ENCODE measurements around the gene CROCC2. TPM values are rescaled to one million over a fixed set of nuclear protein-coding genes. Genes with fewer than 3 reads are reported as not detected.
A peak's percentile ranks its signal among the peaks of the same experiment; 100 is the strongest.

CROCC2 gene
- total and polyA plus RNA-seq, 2 of the 13 experiments (the other 11 are each of a cell fraction or from before 2014, with no cell fraction given), result not detected

- peak; percentile 97 for TF ChIP-seq ZBTB46 (CRISPR knock-in tag; IDR thresholded peaks at IDR 0.05; ENCODE audit: borderline replicate concordance)
- TF ChIP-seq ZNF292 (CRISPR knock-in tag; IDR thresholded peaks at IDR 0.05; ENCODE audit: borderline replicate concordance, low read depth), result peak; percentile 54; the same call in 1 of the 2 replicates
- TF ChIP-seq KDM6A (CRISPR knock-in tag; IDR thresholded peaks at IDR 0.05; ENCODE audit: low read depth), result peak; percentile 88
- TF ChIP-seq PAXIP1 (CRISPR knock-in tag; conservative IDR thresholded peaks at IDR 0.05), result peak; percentile 94
- TF ChIP-seq SOX13 (IDR thresholded peaks at IDR 0.05), result no peak
- TF ChIP-seq SOX13 (CRISPR knock-in tag; conservative IDR thresholded peaks at IDR 0.05 in 1 of 2, IDR thresholded peaks at IDR 0.05 in 1 of 2), result peak in 1 of 2 experiments; percentile 64; a peak in 2 of 4 replicates
- no peak for TF ChIP-seq ZNF766 (CRISPR knock-in tag; IDR thresholded peaks at IDR 0.05; ENCODE audit: borderline replicate concordance)
- peak; percentile 80; the same call in 1 of the 2 replicates for TF ChIP-seq YEATS4 (CRISPR knock-in tag; IDR thresholded peaks at IDR 0.05; ENCODE audit: borderline replicate concordance)
- TF ChIP-seq ZNF720 (CRISPR knock-in tag; IDR thresholded peaks at IDR 0.05), result no peak
- no peak for TF ChIP-seq RORA (CRISPR knock-in tag; IDR thresholded peaks at IDR 0.05)
- peak; percentile 80; the same call in 1 of the 2 replicates for TF ChIP-seq SIN3A (IDR thresholded peaks at IDR 0.05; ENCODE audit: borderline replicate concordance, low read depth, low read length)
- peak; percentile 80; the same call in 1 of the 2 replicates for TF ChIP-seq ZNF160 (CRISPR knock-in tag; IDR thresholded peaks at IDR 0.05)
- TF ChIP-seq ZEB1 (IDR thresholded peaks at IDR 0.05; ENCODE audit: insufficient replicate concordance, low read depth), result no peak
- no peak for TF ChIP-seq NONO (IDR thresholded peaks at IDR 0.05)
- peak; percentile 87 for TF ChIP-seq NONO (CRISPR knock-in tag; conservative IDR thresholded peaks at IDR 0.05)
- no peak; the same call in 1 of the 2 replicates for TF ChIP-seq WIZ (CRISPR knock-in tag; IDR thresholded peaks at IDR 0.05)
- TF ChIP-seq ZGPAT (CRISPR knock-in tag; IDR thresholded peaks at IDR 0.05), result peak; percentile 90
These were observed 54.3 kb downstream of the CROCC2 start (continued) for GRCh38 chr2:240960309-240960970.

Measured in HepG2 (cell line).